ENCODE measurements around the gene IL17RA. TPM values are rescaled to one million over a fixed set of nuclear protein-coding genes. Genes with fewer than 3 reads are reported as not detected.

The IL17RA gene
- total RNA-seq, 1 donor from 2014 or later, result 10.9 TPM

GRCh38 chr22:17114173-17114897 is 29.5 kb downstream of the IL17RA start:
- intact Hi-C loops (cut with DNase I), result no loop called here
- ATAC-seq (no peak), DNase-seq (ENCODE audit: missing footprints) (peak; percentile 64)

- intact Hi-C loops (cut with DNase I), result no loop called here
- no peak for DNase-seq (ENCODE audit: missing footprints)
Measured at GRCh38 chr22:17114898-17115235, 30.1 kb downstream of the IL17RA start.

GRCh38 chr22:17115236-17115635 is 30.4 kb downstream of the IL17RA start:
- no peak for DNase-seq (ENCODE audit: missing footprints)
- intact Hi-C loops (cut with DNase I), result no loop called here
- no peak for ATAC-seq

More at GRCh38 chr22:17114898-17115235, 30.1 kb downstream of the IL17RA start:
- no peak for ATAC-seq

DNA sequence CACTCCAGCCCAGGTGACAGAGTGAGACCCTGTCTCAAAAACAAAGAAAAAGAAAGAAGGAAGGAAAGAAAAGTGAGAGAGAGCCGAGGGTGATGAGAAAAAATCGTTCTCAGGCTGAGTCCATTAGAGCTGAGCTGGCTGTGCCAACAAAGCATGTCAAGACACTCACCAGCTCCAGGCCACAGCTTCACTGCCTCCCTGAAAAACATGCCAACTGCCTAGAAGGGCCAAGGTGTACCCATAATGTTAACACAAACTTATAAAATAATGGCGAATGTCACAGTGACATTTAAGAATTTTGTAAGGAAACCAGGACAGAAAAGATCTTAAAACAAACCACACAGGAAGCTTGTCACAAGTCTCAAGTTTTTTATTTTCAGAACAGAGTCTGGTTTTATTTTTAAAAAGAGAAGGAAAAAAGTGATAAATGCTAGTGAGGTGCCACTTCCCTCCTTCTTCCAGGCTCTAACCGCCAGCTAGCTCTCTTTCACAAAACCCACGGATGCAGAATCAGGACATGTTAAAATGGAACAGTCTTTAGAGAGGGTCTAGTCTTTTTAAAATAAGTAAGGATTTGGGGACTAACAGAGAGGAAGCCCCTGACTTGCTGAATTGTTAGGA is 31.3 kb downstream of the IL17RA start:
- intact Hi-C loops (cut with DNase I), result no loop called here
- no peak for ATAC-seq
- DNase-seq (ENCODE audit: missing footprints), result no peak

DNA sequence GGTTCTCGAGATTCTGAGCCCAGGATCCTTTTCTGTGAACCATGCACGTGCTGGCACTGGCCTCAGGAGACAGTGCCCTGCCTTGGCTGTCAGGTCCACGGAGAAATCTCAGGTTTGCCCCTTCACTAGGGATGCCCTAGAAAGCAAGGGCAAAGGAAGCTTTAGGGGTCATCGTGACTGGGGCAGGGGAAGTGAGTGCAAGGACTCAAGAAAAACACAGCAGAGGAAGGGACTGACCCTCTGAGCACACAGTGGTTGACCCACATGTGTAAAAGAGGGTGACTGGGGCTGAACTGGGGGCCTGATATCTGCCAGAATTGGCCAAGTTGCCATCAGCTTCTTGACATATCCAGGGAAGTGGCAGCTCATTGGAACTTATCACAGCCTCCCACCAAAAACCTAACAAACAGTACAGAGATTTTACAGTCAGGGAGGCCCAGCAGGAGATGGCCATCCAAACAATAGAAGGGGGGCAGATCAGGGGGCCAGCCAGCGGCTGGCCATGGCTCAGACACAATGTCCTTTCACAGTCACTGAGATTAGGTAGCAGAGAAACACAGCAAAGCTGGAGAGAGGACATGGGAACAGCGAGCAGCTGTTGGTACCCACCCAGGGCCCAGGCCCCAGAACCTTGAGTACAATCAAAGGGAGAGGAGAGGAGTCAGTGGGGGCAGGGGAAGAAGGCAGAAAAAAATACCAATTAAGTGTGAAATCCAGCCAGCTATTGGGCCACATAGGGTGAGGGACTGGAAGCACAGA is 32.0 kb downstream of the IL17RA start:
- ATAC-seq (no peak), DNase-seq (ENCODE audit: missing footprints) (no peak)
- intact Hi-C loops (cut with DNase I), result no loop called here

DNA sequence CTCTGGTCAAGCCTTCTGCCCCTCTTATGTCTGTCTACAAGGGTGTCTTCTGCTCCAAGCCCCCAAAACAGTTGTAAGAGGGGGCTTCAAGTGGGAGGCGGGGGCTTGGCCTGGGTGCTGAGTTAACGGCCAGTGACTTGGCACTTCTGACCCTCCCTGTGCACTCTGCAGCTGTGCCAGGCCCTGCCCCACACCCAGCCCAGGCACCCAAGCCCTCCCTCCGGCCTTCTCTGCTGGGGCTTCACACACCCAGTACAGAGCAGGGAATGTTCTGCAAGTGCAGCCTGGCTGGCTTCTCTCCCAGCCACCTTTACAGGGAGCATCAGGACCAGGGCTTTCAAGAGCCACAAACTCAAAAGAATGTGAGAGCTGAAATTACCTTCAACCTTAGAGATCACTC is 32.6 kb downstream of the IL17RA start:
- DNase-seq (ENCODE audit: missing footprints), result peak; percentile 71
- intact Hi-C loops (cut with DNase I), result no loop called here
- no peak for ATAC-seq

- intact Hi-C loops (cut with DNase I), result no loop called here
- DNase-seq (ENCODE audit: missing footprints) (no peak), ATAC-seq (no peak)
Measured at GRCh38 chr22:17117890-17118289, 33.1 kb downstream of the IL17RA start.

DNA sequence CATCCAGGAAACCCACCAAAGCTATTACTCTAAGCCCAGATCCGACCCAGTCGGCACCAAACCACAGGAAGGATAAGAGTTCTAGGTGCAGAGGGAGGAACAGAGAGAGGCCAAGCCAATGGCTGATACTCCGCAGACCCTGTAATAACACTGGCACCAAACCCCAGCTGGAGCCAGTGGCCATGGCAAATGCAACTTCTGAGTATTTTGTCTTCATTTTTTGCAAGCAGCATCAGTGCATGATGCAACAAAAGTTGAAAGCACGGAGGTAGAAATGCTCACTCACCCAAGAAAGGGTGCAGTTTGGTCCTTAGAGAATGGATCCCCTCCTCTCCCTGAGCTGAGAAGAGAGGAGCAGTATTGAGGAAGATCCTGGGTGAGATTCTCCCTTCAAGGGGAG is 33.5 kb downstream of the IL17RA start:
- ATAC-seq, result no peak
- intact Hi-C loops (cut with DNase I), result no loop called here
- no peak for DNase-seq (ENCODE audit: missing footprints)

- DNase-seq (ENCODE audit: missing footprints) (peak; percentile 75), ATAC-seq (peak; percentile 26)
- intact Hi-C loops (cut with DNase I), result loop anchor here (2.0 to 5.0 kb wide), 2 partner anchors 32 to 39 kb away; partner anchors contain the start of gene HDHD5
Measured at GRCh38 chr22:17119481-17120202, 34.8 kb downstream of the IL17RA start.

DNA sequence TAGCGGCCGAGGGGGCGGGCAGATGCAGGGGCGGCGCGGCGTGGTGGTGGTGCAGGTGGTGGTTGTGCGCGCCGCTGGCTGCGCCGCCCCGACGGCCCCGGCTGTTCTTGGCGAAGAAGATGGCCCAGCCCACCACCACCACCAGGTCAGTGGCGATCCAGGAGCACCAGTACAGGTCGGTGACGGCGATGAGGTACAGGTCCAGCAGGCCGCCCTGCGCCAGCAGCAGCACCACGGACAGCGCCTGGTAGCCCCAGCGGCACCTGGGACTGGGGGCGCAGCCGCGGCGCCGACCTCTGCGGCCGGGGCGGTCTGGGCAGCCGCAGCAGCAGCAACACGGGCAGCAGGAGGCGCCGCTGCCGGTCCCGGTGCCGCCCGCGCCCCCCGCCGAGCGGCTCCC is 35.5 kb downstream of the IL17RA start:
- peak; percentile 27 for ATAC-seq
- DNase-seq (ENCODE audit: missing footprints), result peak; percentile 63
- intact Hi-C loops (cut with DNase I), result loop anchor here (2.0 to 5.0 kb wide), 2 partner anchors 33 to 39 kb away; partner anchors contain the start of gene HDHD5

DNA sequence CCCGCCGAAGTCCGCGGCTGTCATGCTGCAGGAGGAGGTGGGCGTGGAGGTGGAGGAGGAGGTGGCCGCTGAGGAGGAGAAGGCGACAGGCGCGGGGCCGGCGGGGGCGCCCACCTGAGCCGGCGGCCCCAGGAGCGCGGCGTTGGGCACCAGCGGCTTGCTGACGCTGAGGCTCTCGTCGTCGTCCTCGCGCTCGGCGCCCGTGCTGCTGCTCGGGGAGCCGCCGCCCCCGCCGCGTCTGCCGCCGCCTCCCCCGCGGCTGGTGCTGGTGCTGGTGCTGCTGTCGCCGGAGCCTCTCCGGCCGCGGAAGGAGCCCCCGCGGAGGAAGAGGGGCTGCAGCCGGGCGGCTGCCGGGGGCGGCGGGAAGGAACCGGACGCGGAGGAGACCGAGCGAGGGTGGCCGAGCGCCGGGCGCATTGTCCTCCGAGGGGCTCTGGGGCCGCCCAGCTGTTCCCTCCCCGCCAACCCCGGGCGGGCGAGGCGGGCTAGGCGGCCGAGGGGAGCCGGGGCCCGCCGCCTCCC is 36.0 kb downstream of the IL17RA start:
- ATAC-seq, result no peak
- peak; percentile 66 for DNase-seq (ENCODE audit: missing footprints)
- intact Hi-C loops (cut with DNase I), result loop anchor here (1.0 to 5.0 kb wide), 3 partner anchors 33 to 51 kb away; partner anchors contain the start of gene HDHD5

- peak; percentile 91 for DNase-seq (ENCODE audit: missing footprints)
- peak; percentile 79 for ATAC-seq
- intact Hi-C loops (cut with DNase I), result loop anchor here (1.0 to 5.0 kb wide), 3 partner anchors 34 to 50 kb away; partner anchors contain the start of gene HDHD5
Measured at GRCh38 chr22:17121233-17122195, 36.7 kb downstream of the IL17RA start, which contains the start of gene TMEM121B. TSS of gene TMEM121B (minus strand) at chr22:17121360. CDS start at chr22:17121127, 233 bp downstream.

DNA sequence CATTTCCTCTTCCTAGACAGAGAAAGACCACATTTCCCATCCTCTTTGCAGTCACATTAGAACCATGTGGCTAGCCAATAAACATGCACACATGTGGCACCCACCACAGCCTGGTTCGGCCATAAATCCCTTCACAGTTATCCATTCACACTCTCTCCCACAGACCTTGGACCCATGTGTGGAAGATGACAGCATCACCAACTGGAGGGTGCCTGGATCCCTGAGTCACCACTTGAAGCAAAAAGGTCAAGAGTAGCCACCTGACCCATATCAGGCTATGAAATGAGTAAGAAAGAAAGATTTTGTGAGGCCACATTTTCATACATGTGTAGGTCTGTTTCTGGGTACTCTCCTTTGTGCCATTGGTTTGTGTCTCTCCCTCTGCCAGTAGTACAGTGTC is 45.4 kb downstream of the IL17RA start:
- ATAC-seq (no peak), DNase-seq (ENCODE audit: missing footprints) (no peak)
- intact Hi-C loops (cut with DNase I), result loop anchor here (5.0 kb wide), 1 partner anchor 37 kb away; no protein-coding TSS in a partner anchor

- intact Hi-C loops (cut with DNase I), result loop anchor here (5.0 kb wide), 1 partner anchor 36 kb away; no protein-coding TSS in a partner anchor
- ATAC-seq (peak; percentile 68), DNase-seq (ENCODE audit: missing footprints) (no peak)
Measured at GRCh38 chr22:17131686-17132085, 46.9 kb downstream of the IL17RA start.

- intact Hi-C loops (cut with DNase I), result loop anchor here (5.0 kb wide), 1 partner anchor 35 kb away; no protein-coding TSS in a partner anchor
- no peak for DNase-seq (ENCODE audit: missing footprints)
- peak; percentile 87 for ATAC-seq
Measured at GRCh38 chr22:17132112-17132511, 47.3 kb downstream of the IL17RA start.

GRCh38 chr22:17133137-17133536 is 48.3 kb downstream of the IL17RA start:
- no peak for ATAC-seq
- no peak for DNase-seq (ENCODE audit: missing footprints)
- intact Hi-C loops (cut with DNase I), result loop anchor here (5.0 kb wide), 1 partner anchor 34 kb away; no protein-coding TSS in a partner anchor

DNA sequence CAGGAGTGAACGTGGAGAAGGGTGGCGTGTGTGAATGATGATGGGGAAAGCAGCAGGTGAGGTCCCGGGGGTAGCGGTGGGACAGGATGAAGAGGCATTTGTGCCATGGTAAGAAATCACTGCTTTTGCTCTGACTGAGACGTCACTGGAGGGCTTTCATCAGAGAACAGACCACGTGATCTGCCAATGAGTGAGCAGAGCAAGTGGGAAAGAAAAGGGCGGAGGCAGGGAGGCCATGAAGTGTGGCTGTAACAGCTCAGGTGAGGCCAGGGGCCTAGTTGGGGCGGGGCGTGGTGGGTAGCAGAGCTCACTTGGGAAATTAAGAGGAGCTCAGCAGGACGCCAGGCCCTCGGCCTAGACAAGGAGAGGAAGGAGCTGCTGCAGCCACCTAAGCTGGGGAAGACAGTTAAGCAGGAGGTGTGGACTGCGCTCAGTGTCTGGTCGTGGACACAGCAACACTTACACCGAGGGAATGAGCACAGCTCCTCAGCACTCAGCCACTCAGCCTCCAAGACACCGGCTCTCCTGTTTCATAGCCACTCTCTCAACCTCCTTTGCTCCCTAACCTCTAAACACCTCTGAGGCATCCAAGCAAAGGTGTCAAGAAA is 50.5 kb downstream of the IL17RA start:
- DNase-seq (ENCODE audit: missing footprints) (no peak), ATAC-seq (no peak)
- intact Hi-C loops (cut with DNase I), result no loop called here

All from Right ventricle myocardium inferior (tissue), 1 donor.